ENCODE measurements around the gene SEC24D. TPM values are rescaled to one million over a fixed set of nuclear protein-coding genes. Genes with fewer than 3 reads are reported as not detected.

SEC24D gene
- total RNA-seq, 1 experiment from 2014 or later, result 32.0 TPM

DNA sequence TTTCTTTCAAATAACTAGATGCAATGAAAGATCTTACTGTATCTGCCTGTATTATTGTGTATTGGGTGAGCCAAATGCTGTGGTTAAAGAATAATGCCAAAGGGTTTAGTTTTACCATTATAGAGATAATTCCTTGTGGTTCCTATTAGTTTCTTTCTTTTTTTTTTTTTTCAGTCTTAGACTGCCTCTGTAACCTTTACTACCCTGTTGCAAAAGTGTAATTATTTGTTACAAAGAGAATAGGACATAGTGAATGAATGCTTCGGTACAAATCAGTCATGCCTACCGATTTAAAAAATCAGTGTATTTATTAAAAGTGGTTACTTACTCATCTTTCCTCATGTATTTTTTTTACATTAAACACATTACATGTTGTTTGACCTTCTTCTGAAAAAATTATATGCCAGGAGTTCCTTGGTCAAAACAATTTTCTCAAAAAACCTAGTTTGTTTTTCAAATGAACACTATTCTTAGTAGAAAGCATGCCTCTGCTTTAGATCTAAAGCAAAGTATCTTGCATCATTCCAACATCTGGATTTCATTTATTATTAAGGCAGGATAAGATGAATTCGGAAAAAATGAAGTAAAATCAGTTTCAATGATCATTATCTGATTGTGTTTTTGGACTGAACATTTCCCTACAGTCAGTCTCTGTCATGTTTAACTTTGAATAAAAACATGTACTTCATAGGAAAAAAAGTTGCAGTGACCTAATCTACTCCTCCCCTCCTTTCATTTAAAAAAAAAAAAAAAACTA lies 31.6 kb upstream of the SEC24D start:
- H3K4me1 ChIP-seq, result no peaks in the 10 kb centered on the region
- Mint-ChIP-seq H3K4me3 (ENCODE audit: unreplicated experiment) (no peak overlapping the region), H3K4me1 (ENCODE audit: low read depth, unreplicated experiment) (no peaks in the 10 kb centered on the region), H3K27me3 (ENCODE audit: insufficient read depth, unreplicated experiment) (peaks cover 11% of the 10 kb centered on the region), H3K36me3 (ENCODE audit: insufficient read depth, unreplicated experiment) (no peaks in the 10 kb centered on the region), H3K27ac (ENCODE audit: unreplicated experiment) (no peak overlapping the region), H3K9me3 (ENCODE audit: unreplicated experiment) (no peaks in the 10 kb centered on the region)
- H3K36me3 ChIP-seq (ENCODE audit: control insufficient read depth, insufficient read depth, low read length), result no peaks in the 10 kb centered on the region
- POLR2A ChIA-PET, result no interaction called here
- no peaks in the 10 kb centered on the region for H3K27me3 ChIP-seq (replicated peaks; ENCODE audit: control insufficient read depth, insufficient read depth, low read length)
- CTCF ChIA-PET, result no interaction called here
- BruUV-seq (replicated peaks), result no TSS peak
- no peaks in the 10 kb centered on the region for H3K9me3 ChIP-seq
- TF ChIP-seq, protein P1, sequence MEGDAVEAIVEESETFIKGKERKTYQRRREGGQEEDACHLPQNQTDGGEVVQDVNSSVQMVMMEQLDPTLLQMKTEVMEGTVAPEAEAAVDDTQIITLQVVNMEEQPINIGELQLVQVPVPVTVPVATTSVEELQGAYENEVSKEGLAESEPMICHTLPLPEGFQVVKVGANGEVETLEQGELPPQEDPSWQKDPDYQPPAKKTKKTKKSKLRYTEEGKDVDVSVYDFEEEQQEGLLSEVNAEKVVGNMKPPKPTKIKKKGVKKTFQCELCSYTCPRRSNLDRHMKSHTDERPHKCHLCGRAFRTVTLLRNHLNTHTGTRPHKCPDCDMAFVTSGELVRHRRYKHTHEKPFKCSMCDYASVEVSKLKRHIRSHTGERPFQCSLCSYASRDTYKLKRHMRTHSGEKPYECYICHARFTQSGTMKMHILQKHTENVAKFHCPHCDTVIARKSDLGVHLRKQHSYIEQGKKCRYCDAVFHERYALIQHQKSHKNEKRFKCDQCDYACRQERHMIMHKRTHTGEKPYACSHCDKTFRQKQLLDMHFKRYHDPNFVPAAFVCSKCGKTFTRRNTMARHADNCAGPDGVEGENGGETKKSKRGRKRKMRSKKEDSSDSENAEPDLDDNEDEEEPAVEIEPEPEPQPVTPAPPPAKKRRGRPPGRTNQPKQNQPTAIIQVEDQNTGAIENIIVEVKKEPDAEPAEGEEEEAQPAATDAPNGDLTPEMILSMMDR (IDR thresholded peaks at IDR 0.05; ENCODE audit: insufficient read depth in 1 of 2, low read depth in 1 of 2, low read length in 1 of 2, severe bottlenecking in 1 of 2, unreplicated experiment in 1 of 2), result no peak
- H3K4me3 ChIP-seq (ENCODE audit: low read depth, low read length), result no peak overlapping the region
- no peak for DNase-seq
- intact Hi-C loops (cut with micrococcal nuclease; ENCODE audit: unreplicated experiment), result no loop called here

GRCh38 chr4:118866442-118866841 lies 30.5 kb upstream of the SEC24D start:
- H3K4me1 Mint-ChIP-seq (ENCODE audit: low read depth, unreplicated experiment), result no peaks in the 10 kb centered on the region
- TF ChIP-seq, protein P1 (IDR thresholded peaks at IDR 0.05; ENCODE audit: insufficient read depth in 1 of 2, low read depth in 1 of 2, low read length in 1 of 2, severe bottlenecking in 1 of 2, unreplicated experiment in 1 of 2), result no peak
- BruUV-seq (replicated peaks), result no TSS peak
- H3K36me3 Mint-ChIP-seq (ENCODE audit: insufficient read depth, unreplicated experiment), result no peaks in the 10 kb centered on the region
- POLR2A ChIA-PET, result no interaction called here
- Histone ChIP-seq H3K9me3 (no peaks in the 10 kb centered on the region), H3K27me3 (replicated peaks; ENCODE audit: control insufficient read depth, insufficient read depth, low read length) (no peaks in the 10 kb centered on the region), H3K4me3 (ENCODE audit: low read depth, low read length) (no peak overlapping the region), H3K4me1 (no peaks in the 10 kb centered on the region), H3K36me3 (ENCODE audit: control insufficient read depth, insufficient read depth, low read length) (no peaks in the 10 kb centered on the region)
- CTCF ChIA-PET, result interaction anchor here (0.5 kb wide), 1 partner anchor 24 kb away, joined by 3 read pairs; no protein-coding TSS in a partner anchor
- DNase-seq, result no peak
- no peaks in the 10 kb centered on the region for H3K9me3 Mint-ChIP-seq (ENCODE audit: unreplicated experiment)
- H3K27ac Mint-ChIP-seq (ENCODE audit: unreplicated experiment), result no peak overlapping the region
- intact Hi-C loops (cut with micrococcal nuclease; ENCODE audit: unreplicated experiment), result no loop called here
- H3K27me3 Mint-ChIP-seq (ENCODE audit: insufficient read depth, unreplicated experiment), result peaks cover 14% of the 10 kb centered on the region
- no peak overlapping the region for H3K4me3 Mint-ChIP-seq (ENCODE audit: unreplicated experiment)

DNA sequence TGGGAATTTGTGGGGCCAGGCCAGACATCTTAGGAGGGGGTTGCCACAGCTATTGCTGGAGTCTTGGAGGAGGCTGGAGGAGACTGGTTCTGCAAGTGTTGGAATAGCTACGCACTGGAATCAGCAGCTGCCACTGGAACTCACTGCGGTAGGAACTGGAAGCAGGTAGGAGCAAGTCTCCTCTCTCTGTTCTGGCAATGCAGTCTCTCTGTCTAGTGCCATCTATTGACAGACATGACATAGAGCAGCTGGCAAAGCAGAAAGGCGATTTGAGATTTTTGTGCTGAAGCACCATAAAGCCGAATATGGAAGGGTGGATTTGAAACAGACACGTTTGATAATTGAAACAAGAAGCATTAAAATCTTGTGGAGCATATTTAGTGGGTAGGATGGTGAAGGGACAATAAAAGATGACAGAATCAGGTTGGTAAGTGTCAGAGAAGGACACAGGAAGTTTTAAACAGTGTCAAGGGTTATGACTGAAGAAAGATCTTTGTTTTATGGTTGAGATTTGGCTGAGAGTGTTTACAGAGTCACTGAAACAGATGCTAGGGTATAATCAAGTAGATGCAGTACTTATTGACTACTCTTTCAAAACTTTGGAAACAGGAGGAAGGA lies 29.3 kb upstream of the SEC24D start:
- Mint-ChIP-seq H3K9me3 (ENCODE audit: unreplicated experiment) (no peaks in the 10 kb centered on the region), H3K27me3 (ENCODE audit: insufficient read depth, unreplicated experiment) (peaks cover 11% of the 10 kb centered on the region), H3K36me3 (ENCODE audit: insufficient read depth, unreplicated experiment) (no peaks in the 10 kb centered on the region), H3K4me3 (ENCODE audit: unreplicated experiment) (no peak overlapping the region), H3K4me1 (ENCODE audit: low read depth, unreplicated experiment) (no peaks in the 10 kb centered on the region), H3K27ac (ENCODE audit: unreplicated experiment) (no peak overlapping the region)
- no peaks in the 10 kb centered on the region for H3K9me3 ChIP-seq
- no TSS peak for BruUV-seq (replicated peaks)
- DNase-seq, result peak; percentile 60 to 71
- intact Hi-C loops (cut with micrococcal nuclease; ENCODE audit: unreplicated experiment), result loop anchor here (1.0 kb wide), 1 partner anchor 93 kb away; no protein-coding TSS in a partner anchor
- ChIA-PET CTCF (interaction anchor here (0.5 to 1.1 kb wide), 5 partner anchors 24 to 104 kb away, joined by 3 to 7 read pairs (median 3); no protein-coding TSS in a partner anchor), POLR2A (no interaction called here)
- no peaks in the 10 kb centered on the region for H3K27me3 ChIP-seq (replicated peaks; ENCODE audit: control insufficient read depth, insufficient read depth, low read length)
- H3K4me1 ChIP-seq, result no peaks in the 10 kb centered on the region
- TF ChIP-seq, protein P1 (IDR thresholded peaks at IDR 0.05; ENCODE audit: insufficient read depth in 1 of 2, low read depth in 1 of 2, low read length in 1 of 2, severe bottlenecking in 1 of 2, unreplicated experiment in 1 of 2), result peak; percentile 57 to 82
- no peaks in the 10 kb centered on the region for H3K36me3 ChIP-seq (ENCODE audit: control insufficient read depth, insufficient read depth, low read length)
- no peak overlapping the region for H3K4me3 ChIP-seq (ENCODE audit: low read depth, low read length)
